ENCODE data around the gene ARHGEF5. TPM values are rescaled to one million over a fixed set of nuclear protein-coding genes. Genes with fewer than 3 reads are reported as not detected.

The ARHGEF5 gene
- total RNA-seq, 4 donors from 2014 or later: 62.3 to 109 (median 86.3) TPM

- Histone ChIP-seq H3K36me3 (no peaks in the 10 kb centered on the region), H3K4me3 (peak overlapping the region; percentile 20), H3K9me3 (no peaks in the 10 kb centered on the region), H3K4me1 (peaks cover 8% of the 10 kb centered on the region), H3K27ac (no peak overlapping the region), H3K27me3 (no peaks in the 10 kb centered on the region)
- peak in 1 of 2 donors; percentile 19 for DNase-seq (ENCODE audit: low spot score in 2 of 2)
- WGBS: 2% methylated on average over 8 of the region's 8 CpGs
- TF ChIP-seq POLR2AphosphoS5 (IDR thresholded peaks at IDR 0.05): no peak
- no peak for TF ChIP-seq POLR2A (IDR thresholded peaks at IDR 0.05)
- TF ChIP-seq EP300 (IDR thresholded peaks at IDR 0.05): no peak
- peak; percentile 52 to 67 for TF ChIP-seq CTCF (IDR thresholded peaks at IDR 0.05)
Measured at GRCh38 chr7:144391823-144392255, 36.6 kb downstream of the ARHGEF5 start.

GRCh38 chr7:144397086-144397485 lies 41.9 kb downstream of the ARHGEF5 start:
- Histone ChIP-seq H3K4me3 (no peak overlapping the region), H3K36me3 (no peaks in the 10 kb centered on the region), H3K9me3 (no peaks in the 10 kb centered on the region), H3K27me3 (no peaks in the 10 kb centered on the region), H3K27ac (no peak overlapping the region), H3K4me1 (peaks cover 2% of the 10 kb centered on the region)
- no peak for TF ChIP-seq EP300 (IDR thresholded peaks at IDR 0.05)
- TF ChIP-seq CTCF (IDR thresholded peaks at IDR 0.05): no peak
- no peak for TF ChIP-seq POLR2A (IDR thresholded peaks at IDR 0.05)
- TF ChIP-seq POLR2AphosphoS5 (IDR thresholded peaks at IDR 0.05): no peak
- peak in 1 of 2 donors; percentile 38 for DNase-seq (ENCODE audit: low spot score in 2 of 2)
- 81% methylated on average over 4 of the region's 4 CpGs for WGBS

DNA sequence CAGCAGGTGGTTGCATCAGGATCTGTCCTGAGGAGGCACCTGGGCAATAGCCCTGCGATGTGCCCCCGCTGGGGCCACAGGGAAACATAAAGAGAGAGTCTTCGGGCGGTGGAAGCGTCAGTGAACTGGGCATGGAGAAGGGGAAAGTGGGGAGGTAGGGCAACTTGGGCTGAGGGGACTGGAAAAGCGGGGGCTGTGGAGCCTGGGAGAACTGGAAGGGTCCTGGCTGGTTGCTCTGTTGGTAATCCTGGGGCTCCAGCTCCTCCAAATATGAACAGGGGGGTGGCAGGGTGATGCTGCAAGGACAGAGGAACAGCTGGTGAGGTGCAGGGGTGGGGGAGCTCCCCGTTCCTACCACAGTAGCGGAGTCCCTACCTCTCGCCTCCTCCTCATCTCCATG lies 43.1 kb downstream of the ARHGEF5 start:
- TF ChIP-seq EP300 (IDR thresholded peaks at IDR 0.05) (no peak), POLR2AphosphoS5 (IDR thresholded peaks at IDR 0.05) (no peak), CTCF (IDR thresholded peaks at IDR 0.05) (no peak), POLR2A (IDR thresholded peaks at IDR 0.05) (no peak)
- Histone ChIP-seq H3K4me1 (no peaks in the 10 kb centered on the region), H3K4me3 (no peak overlapping the region), H3K27me3 (no peaks in the 10 kb centered on the region), H3K36me3 (no peaks in the 10 kb centered on the region), H3K27ac (no peak overlapping the region), H3K9me3 (no peaks in the 10 kb centered on the region)
- peak in 1 of 2 donors; percentile 29 for DNase-seq (ENCODE audit: low spot score in 2 of 2)
- WGBS: 78% methylated on average over 9 of the region's 9 CpGs

DNA sequence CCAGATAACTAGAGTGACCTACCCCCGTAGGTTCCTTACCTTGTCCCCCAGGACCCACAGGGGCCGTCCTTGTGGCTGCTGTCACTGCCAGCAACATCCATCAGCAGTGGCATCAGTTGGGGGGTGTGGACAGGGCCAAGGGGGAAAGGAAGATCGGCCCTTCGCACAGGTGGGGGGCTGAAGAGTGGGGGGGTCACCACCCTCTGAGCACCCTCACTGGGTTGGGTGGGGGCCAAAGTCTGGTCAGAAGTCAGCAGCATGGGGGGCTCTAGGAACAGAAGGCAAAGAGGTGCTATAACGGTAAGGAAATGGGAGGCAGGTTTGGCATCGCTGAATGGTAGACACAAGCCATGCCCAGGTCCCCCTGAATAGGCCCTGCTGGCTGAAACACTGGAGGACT lies 43.7 kb downstream of the ARHGEF5 start:
- H3K27me3 ChIP-seq: no peaks in the 10 kb centered on the region
- DNase-seq (ENCODE audit: low spot score in 2 of 2): peak in 1 of 2 donors; percentile 32
- 87% methylated on average over 6 of the region's 6 CpGs for WGBS
- H3K9me3 ChIP-seq: no peaks in the 10 kb centered on the region
- no peak overlapping the region for H3K4me3 ChIP-seq
- H3K4me1 ChIP-seq: no peaks in the 10 kb centered on the region
- TF ChIP-seq CTCF (IDR thresholded peaks at IDR 0.05) (no peak), EP300 (IDR thresholded peaks at IDR 0.05) (no peak), POLR2A (IDR thresholded peaks at IDR 0.05) (no peak), POLR2AphosphoS5 (IDR thresholded peaks at IDR 0.05) (no peak)
- H3K27ac ChIP-seq: no peak overlapping the region
- H3K36me3 ChIP-seq: no peaks in the 10 kb centered on the region

DNA sequence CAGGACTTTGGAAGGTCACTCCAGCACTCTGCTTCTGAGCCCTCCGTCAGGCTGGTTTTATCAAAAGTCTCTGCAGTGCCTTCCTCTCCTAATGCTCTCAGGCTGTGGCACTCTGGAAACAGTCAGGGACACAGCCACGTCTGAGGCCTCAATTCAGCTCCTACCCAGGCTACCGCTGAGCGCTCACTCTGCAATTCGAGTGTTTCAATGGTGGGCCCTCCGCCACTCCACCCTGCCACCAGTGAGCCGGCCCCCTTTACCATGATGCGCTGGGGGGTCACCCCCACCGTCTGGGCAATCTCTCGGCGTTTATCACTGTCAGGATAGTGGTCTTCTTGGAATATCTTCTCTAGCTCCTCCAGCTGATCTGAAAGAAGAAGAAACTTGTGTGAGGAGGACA lies 44.7 kb downstream of the ARHGEF5 start:
- 91% methylated on average over 11 of the region's 11 CpGs for WGBS
- H3K27me3 ChIP-seq: no peaks in the 10 kb centered on the region

More for the DNA sequence above, 44.7 kb downstream of the ARHGEF5 start:
- TF ChIP-seq EP300 (IDR thresholded peaks at IDR 0.05): no peak
- TF ChIP-seq POLR2AphosphoS5 (IDR thresholded peaks at IDR 0.05): no peak
- TF ChIP-seq POLR2A (IDR thresholded peaks at IDR 0.05): no peak
- no peak for TF ChIP-seq CTCF (IDR thresholded peaks at IDR 0.05)
- Histone ChIP-seq H3K4me3 (no peak overlapping the region), H3K9me3 (no peaks in the 10 kb centered on the region), H3K36me3 (no peaks in the 10 kb centered on the region), H3K27ac (no peak overlapping the region), H3K4me1 (no peaks in the 10 kb centered on the region)
- DNase-seq (ENCODE audit: low spot score in 2 of 2): peak in 1 of 2 donors; percentile 33

Measured in suprapubic skin (tissue), 4 donors.